ENCODE results near the gene SPAG16.

DNA sequence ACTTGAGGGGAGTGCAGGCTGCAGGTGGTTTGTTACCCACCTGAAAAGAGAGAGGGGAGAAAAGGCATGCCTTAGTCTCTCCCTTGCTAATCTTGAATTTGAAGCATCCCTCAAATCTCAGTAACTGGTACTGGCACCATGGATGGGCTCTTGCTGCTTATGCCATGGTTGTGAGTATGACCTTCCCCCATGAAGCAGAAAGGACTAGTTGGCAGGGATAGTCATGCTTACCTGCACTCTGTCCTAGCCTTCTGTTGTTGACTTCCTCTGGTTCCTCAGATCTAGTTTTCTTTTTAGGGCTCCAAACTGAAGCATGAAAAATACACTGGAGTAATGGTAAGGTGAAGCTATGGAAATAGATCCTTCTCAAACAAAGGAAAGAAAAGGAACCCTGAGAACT is 191.2 kb downstream of the SPAG16 start:
- no peak for TF ChIP-seq ZNF619 (CRISPR knock-in tag; IDR thresholded peaks at IDR 0.05)
- no peak for TF ChIP-seq PTBP1 (IDR thresholded peaks at IDR 0.05; ENCODE audit: low read depth, low read length, poor library complexity, severe bottlenecking)
- no peak for TF ChIP-seq ATF7 (IDR thresholded peaks at IDR 0.05)
- TF ChIP-seq ATF7 (CRISPR knock-in tag; IDR thresholded peaks at IDR 0.05), result no peak
- no peak for TF ChIP-seq PATZ1 (CRISPR knock-in tag; IDR thresholded peaks at IDR 0.05)
- no peak for TF ChIP-seq JUND (CRISPR knock-in tag; IDR thresholded peaks at IDR 0.05)
- TF ChIP-seq JUN (CRISPR knock-in tag; IDR thresholded peaks at IDR 0.05), result no peak
- TF ChIP-seq, protein P1, sequence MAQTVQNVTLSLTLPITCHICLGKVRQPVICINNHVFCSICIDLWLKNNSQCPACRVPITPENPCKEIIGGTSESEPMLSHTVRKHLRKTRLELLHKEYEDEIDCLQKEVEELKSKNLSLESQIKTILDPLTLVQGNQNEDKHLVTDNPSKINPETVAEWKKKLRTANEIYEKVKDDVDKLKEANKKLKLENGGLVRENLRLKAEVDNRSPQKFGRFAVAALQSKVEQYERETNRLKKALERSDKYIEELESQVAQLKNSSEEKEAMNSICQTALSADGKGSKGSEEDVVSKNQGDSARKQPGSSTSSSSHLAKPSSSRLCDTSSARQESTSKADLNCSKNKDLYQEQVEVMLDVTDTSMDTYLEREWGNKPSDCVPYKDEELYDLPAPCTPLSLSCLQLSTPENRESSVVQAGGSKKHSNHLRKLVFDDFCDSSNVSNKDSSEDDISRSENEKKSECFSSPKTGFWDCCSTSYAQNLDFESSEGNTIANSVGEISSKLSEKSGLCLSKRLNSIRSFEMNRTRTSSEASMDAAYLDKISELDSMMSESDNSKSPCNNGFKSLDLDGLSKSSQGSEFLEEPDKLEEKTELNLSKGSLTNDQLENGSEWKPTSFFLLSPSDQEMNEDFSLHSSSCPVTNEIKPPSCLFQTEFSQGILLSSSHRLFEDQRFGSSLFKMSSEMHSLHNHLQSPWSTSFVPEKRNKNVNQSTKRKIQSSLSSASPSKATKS (CRISPR knock-in tag; IDR thresholded peaks at IDR 0.05), result no peak
- no peak for TF ChIP-seq ZNF761 (CRISPR knock-in tag; conservative IDR thresholded peaks at IDR 0.05)
- no peak for TF ChIP-seq MAFF (IDR thresholded peaks at IDR 0.05; ENCODE audit: low read depth, low read length)
- no peak for TF ChIP-seq ELF4 (CRISPR knock-in tag; IDR thresholded peaks at IDR 0.05; ENCODE audit: borderline replicate concordance)
- TF ChIP-seq NFYB (CRISPR knock-in tag; IDR thresholded peaks at IDR 0.05), result no peak
- TF ChIP-seq, protein P2, sequence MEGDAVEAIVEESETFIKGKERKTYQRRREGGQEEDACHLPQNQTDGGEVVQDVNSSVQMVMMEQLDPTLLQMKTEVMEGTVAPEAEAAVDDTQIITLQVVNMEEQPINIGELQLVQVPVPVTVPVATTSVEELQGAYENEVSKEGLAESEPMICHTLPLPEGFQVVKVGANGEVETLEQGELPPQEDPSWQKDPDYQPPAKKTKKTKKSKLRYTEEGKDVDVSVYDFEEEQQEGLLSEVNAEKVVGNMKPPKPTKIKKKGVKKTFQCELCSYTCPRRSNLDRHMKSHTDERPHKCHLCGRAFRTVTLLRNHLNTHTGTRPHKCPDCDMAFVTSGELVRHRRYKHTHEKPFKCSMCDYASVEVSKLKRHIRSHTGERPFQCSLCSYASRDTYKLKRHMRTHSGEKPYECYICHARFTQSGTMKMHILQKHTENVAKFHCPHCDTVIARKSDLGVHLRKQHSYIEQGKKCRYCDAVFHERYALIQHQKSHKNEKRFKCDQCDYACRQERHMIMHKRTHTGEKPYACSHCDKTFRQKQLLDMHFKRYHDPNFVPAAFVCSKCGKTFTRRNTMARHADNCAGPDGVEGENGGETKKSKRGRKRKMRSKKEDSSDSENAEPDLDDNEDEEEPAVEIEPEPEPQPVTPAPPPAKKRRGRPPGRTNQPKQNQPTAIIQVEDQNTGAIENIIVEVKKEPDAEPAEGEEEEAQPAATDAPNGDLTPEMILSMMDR (CRISPR knock-in tag; IDR thresholded peaks at IDR 0.05), result no peak
